ENCODE results near the gene ZMYM4. TPM values are rescaled to one million over a fixed set of nuclear protein-coding genes. Genes with fewer than 3 reads are reported as not detected.

ZMYM4 gene
- total RNA-seq, 2 experiments from 2014 or later, result 37.0 to 39.9 TPM

DNA sequence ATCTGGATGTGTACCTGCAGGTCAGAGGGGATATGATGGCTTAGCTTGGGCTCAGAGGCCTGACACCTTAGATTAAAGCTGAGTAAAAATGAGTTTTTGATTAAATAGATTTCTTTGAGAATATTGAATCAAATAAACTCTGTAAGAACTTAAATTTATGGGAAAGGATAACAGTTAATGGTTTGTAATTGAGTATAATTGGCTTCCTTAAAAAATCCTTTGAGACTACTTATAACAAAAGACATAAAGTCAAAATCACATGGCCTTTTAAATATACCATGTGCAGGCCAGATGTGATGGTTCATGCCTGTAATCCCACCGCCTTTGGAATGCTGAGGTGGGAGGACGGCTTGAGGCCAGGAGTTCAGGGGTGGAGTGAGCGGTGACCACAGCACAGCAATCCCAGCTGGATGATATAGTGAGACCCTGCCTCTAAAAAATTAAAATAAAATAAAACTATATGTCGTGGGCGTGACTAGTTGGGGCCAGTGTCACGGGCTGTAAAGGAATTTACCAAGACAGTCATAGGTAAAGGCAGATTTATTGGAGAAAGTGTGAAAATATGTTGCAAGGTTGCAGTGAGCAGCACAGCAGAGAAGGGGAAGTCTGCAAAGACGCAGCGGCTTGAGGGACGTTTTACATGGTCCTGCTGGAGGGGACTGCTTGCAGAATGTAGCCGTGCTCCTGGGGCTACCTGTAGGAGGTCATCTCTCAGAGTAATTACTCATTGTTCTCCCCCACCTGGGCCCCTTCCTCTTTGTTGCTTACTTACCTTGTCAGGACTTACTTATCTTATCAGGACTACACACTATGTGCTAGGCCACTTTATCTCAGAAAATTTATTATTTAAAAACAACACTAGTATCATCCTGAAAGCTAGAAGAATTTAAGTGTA is 122.3 kb downstream of the ZMYM4 start:
- Histone ChIP-seq H3K27me3 (ENCODE audit: control insufficient read depth in 1 of 2, insufficient read depth in 2 of 2, low read length in 2 of 2) (no peaks in the 10 kb centered on the region), H3K9me3 (ENCODE audit: control insufficient read depth in 1 of 2, insufficient read depth in 1 of 2, low read length in 2 of 2) (no peaks in the 10 kb centered on the region), H3K27ac (ENCODE audit: low read depth in 1 of 2, low read length in 2 of 2) (no peak overlapping the region), H3K36me3 (ENCODE audit: insufficient read depth, low read length) (peaks cover 53% of the 10 kb centered on the region), H3K4me1 (ENCODE audit: insufficient read depth, low read length) (no peaks in the 10 kb centered on the region), H3K4me3 (ENCODE audit: low read length) (no peak overlapping the region)
- ChIA-PET CTCF (no interaction called here), POLR2A (no interaction called here)
- H3K27me3 Mint-ChIP-seq, result no peaks in the 10 kb centered on the region
- H3K36me3 Mint-ChIP-seq (ENCODE audit: low read depth), result peaks cover 74% of the 10 kb centered on the region
- ATAC-seq (ENCODE audit: poor library complexity) (no peak), DNase-seq (no peak)
- no peak overlapping the region for H3K27ac Mint-ChIP-seq
- intact Hi-C loops (cut with DNase I, micrococcal nuclease), result no loop called here
- H3K4me3 Mint-ChIP-seq, result no peak overlapping the region
- TF ChIP-seq, protein P1, sequence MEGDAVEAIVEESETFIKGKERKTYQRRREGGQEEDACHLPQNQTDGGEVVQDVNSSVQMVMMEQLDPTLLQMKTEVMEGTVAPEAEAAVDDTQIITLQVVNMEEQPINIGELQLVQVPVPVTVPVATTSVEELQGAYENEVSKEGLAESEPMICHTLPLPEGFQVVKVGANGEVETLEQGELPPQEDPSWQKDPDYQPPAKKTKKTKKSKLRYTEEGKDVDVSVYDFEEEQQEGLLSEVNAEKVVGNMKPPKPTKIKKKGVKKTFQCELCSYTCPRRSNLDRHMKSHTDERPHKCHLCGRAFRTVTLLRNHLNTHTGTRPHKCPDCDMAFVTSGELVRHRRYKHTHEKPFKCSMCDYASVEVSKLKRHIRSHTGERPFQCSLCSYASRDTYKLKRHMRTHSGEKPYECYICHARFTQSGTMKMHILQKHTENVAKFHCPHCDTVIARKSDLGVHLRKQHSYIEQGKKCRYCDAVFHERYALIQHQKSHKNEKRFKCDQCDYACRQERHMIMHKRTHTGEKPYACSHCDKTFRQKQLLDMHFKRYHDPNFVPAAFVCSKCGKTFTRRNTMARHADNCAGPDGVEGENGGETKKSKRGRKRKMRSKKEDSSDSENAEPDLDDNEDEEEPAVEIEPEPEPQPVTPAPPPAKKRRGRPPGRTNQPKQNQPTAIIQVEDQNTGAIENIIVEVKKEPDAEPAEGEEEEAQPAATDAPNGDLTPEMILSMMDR (IDR thresholded peaks at IDR 0.05), result no peak
- no peaks in the 10 kb centered on the region for H3K4me1 Mint-ChIP-seq (ENCODE audit: low read depth)
- H3K9me3 Mint-ChIP-seq, result no peaks in the 10 kb centered on the region

- H3K9me3 Mint-ChIP-seq, result no peaks in the 10 kb centered on the region
- no peaks in the 10 kb centered on the region for H3K27me3 Mint-ChIP-seq
- ChIA-PET POLR2A (no interaction called here), CTCF (interaction anchor here (0.7 kb wide), 1 partner anchor 30 kb away, joined by 3 read pairs; no protein-coding TSS in a partner anchor)
- no peaks in the 10 kb centered on the region for H3K4me1 ChIP-seq (ENCODE audit: insufficient read depth, low read length)
- H3K36me3 Mint-ChIP-seq (ENCODE audit: low read depth), result peaks cover 80% of the 10 kb centered on the region
- no peak overlapping the region for H3K27ac ChIP-seq (ENCODE audit: low read depth in 1 of 2, low read length in 2 of 2)
- H3K27me3 ChIP-seq (ENCODE audit: control insufficient read depth in 1 of 2, insufficient read depth in 2 of 2, low read length in 2 of 2), result no peaks in the 10 kb centered on the region
- H3K4me3 ChIP-seq (ENCODE audit: low read length), result no peak overlapping the region
- ATAC-seq (ENCODE audit: poor library complexity) (no peak), DNase-seq (no peak)
- peaks cover 66% of the 10 kb centered on the region for H3K36me3 ChIP-seq (ENCODE audit: insufficient read depth, low read length)
- H3K4me3 Mint-ChIP-seq, result no peak overlapping the region
- H3K27ac Mint-ChIP-seq, result no peak overlapping the region
- intact Hi-C loops (cut with DNase I, micrococcal nuclease), result no loop called here
- no peaks in the 10 kb centered on the region for H3K9me3 ChIP-seq (ENCODE audit: control insufficient read depth in 1 of 2, insufficient read depth in 1 of 2, low read length in 2 of 2)
- TF ChIP-seq, protein P1 (IDR thresholded peaks at IDR 0.05), result no peak
- no peaks in the 10 kb centered on the region for H3K4me1 Mint-ChIP-seq (ENCODE audit: low read depth)
Measured at GRCh38 chr1:35394386-35394785, 125.9 kb downstream of the ZMYM4 start.

DNA sequence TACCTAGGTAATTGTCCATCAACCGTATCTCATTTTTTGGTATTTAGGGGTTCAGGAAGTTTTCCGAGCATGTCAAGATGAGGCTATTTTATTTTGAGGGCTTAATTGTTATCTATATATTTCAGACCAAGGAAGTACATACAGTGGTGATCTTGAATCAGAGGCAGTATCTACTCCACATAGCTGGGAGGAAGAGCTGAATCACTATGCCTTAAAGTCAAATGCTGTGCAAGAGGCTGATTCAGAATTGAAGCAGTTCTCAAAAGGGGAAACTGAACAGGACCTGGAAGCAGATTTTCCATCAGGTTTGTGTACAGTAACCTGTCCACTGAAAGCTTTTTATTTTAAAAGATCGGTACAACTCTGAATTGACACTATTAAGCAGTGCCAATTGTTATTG is 130.2 kb downstream of the ZMYM4 start:
- H3K27me3 ChIP-seq (ENCODE audit: control insufficient read depth in 1 of 2, insufficient read depth in 2 of 2, low read length in 2 of 2), result no peaks in the 10 kb centered on the region
- H3K4me3 Mint-ChIP-seq, result no peak overlapping the region
- H3K4me1 Mint-ChIP-seq (ENCODE audit: low read depth), result no peaks in the 10 kb centered on the region
- H3K9me3 Mint-ChIP-seq, result no peaks in the 10 kb centered on the region
- no peaks in the 10 kb centered on the region for H3K27me3 Mint-ChIP-seq
- TF ChIP-seq, protein P1 (IDR thresholded peaks at IDR 0.05), result no peak
- H3K27ac ChIP-seq (ENCODE audit: low read depth in 1 of 2, low read length in 2 of 2), result no peak overlapping the region
- H3K4me3 ChIP-seq (ENCODE audit: low read length), result no peak overlapping the region
- ChIA-PET CTCF (no interaction called here), POLR2A (no interaction called here)
- no peak for DNase-seq
- peaks cover 80% of the 10 kb centered on the region for H3K36me3 Mint-ChIP-seq (ENCODE audit: low read depth)
- H3K36me3 ChIP-seq (ENCODE audit: insufficient read depth, low read length), result peaks cover 65% of the 10 kb centered on the region
- H3K4me1 ChIP-seq (ENCODE audit: insufficient read depth, low read length), result no peaks in the 10 kb centered on the region
- no peak for ATAC-seq (ENCODE audit: poor library complexity)
- peak overlapping the region; percentile 8 for H3K27ac Mint-ChIP-seq
- intact Hi-C loops (cut with DNase I, micrococcal nuclease), result no loop called here
- no peaks in the 10 kb centered on the region for H3K9me3 ChIP-seq (ENCODE audit: control insufficient read depth in 1 of 2, insufficient read depth in 1 of 2, low read length in 2 of 2)

Data from CD4-positive, alpha-beta T cell (primary cell).